Stimulated activated CD4-positive, alpha-beta T cell treated with anti-CD3 and anti-CD28 coated beads, Interleukin-4, amount 100 ng/mL, for 48 hours (primary cell): ENCODE data around the gene ZNF423.
A peak's percentile ranks its signal among the peaks of the same experiment; 100 is the strongest.

Experiments used
- DNase-seq, 2 donors: peaks; one replicate each; pipeline ENCODE4 v3.0.0-alpha.2; 2020; ENCODE audit warnings: low read depth in 2 of 2

ZNF423 gene

GRCh38 chr16:49494891-49495566, 360.9 kb downstream of the ZNF423 start:
- no peak for DNase-seq

GRCh38 chr16:49494474-49494873, 361.4 kb downstream of the ZNF423 start:
- DNase-seq, result no peak

- DNase-seq, result no peak
Observed at GRCh38 chr16:49493836-49494235, 362.1 kb downstream of the ZNF423 start.

GRCh38 chr16:49492896-49493626, 362.9 kb downstream of the ZNF423 start:
- no peak for DNase-seq

- DNase-seq, result peak; percentile 9 to 39
Observed at GRCh38 chr16:49491771-49492761, 363.8 kb downstream of the ZNF423 start.

GRCh38 chr16:49491106-49491670, 364.7 kb downstream of the ZNF423 start:
- no peak for DNase-seq

- DNase-seq, result no peak
Observed at GRCh38 chr16:49490321-49490705, 365.6 kb downstream of the ZNF423 start.

- DNase-seq, result no peak
Observed at GRCh38 chr16:49489686-49490320, 366.1 kb downstream of the ZNF423 start.

GRCh38 chr16:49488740-49489525, 367.0 kb downstream of the ZNF423 start:
- DNase-seq, result no peak

- DNase-seq, result no peak
Observed at GRCh38 chr16:49488336-49488735, 367.6 kb downstream of the ZNF423 start.

GRCh38 chr16:49487746-49488145, 368.2 kb downstream of the ZNF423 start:
- DNase-seq, result no peak

GRCh38 chr16:49486400-49486799, 369.5 kb downstream of the ZNF423 start:
- DNase-seq, result no peak

GRCh38 chr16:49485663-49486062, 370.2 kb downstream of the ZNF423 start:
- DNase-seq, result no peak

GRCh38 chr16:49484936-49485335, 371.0 kb downstream of the ZNF423 start:
- DNase-seq, result no peak

GRCh38 chr16:49484451-49484849, 371.5 kb downstream of the ZNF423 start:
- DNase-seq, result peak in 1 of 2 donors; percentile 12

GRCh38 chr16:49483651-49484450, 372.1 kb downstream of the ZNF423 start:
- no peak for DNase-seq

GRCh38 chr16:49483251-49483650, 372.7 kb downstream of the ZNF423 start:
- DNase-seq, result no peak

- no peak for DNase-seq
Observed at GRCh38 chr16:49482690-49483089, 373.2 kb downstream of the ZNF423 start.

- DNase-seq, result no peak
Observed at GRCh38 chr16:49478616-49479015, 377.3 kb downstream of the ZNF423 start.

GRCh38 chr16:49478107-49478506, 377.8 kb downstream of the ZNF423 start:
- no peak for DNase-seq
